Colonic mucosa (tissue), 4 donors: Measurements from ENCODE around the gene MUC7. TPM values are rescaled to one million over a fixed set of nuclear protein-coding genes. Genes with fewer than 3 reads are reported as not detected.

ENCODE experiments used
- DNase-seq: peaks from one replicate; pipeline ENCODE4 v3.0.0-alpha.2; 2020
- H3K27ac ChIP-seq: fragments of 200-600 bp; one replicate; pipeline ENCODE4 v1.8.0; 2021
- H3K27me3 ChIP-seq: fragments of 200-600 bp; one replicate; pipeline ENCODE4 v1.8.0; 2021
- H3K36me3 ChIP-seq: fragments of 200-600 bp; one replicate; pipeline ENCODE4 v1.8.0; 2021
- H3K4me1 ChIP-seq: fragments of 200-600 bp; one replicate; pipeline ENCODE4 v1.8.0; 2021; ENCODE audit warnings: mild to moderate bottlenecking
- H3K4me3 ChIP-seq: fragments of 200-600 bp; one replicate; pipeline ENCODE4 v1.8.0; 2021
- H3K9ac ChIP-seq, 2 donors: one replicate each; pipeline ENCODE4 v1.7.0; 2013; ENCODE audit warnings: control low read depth in 2 of 2, low read depth in 2 of 2, low read length in 2 of 2
- H3K9me3 ChIP-seq: fragments of 200-600 bp; one replicate; pipeline ENCODE4 v1.8.0; 2021
- intact Hi-C: fragments of 100-400 bp; cut with DNase I; formaldehyde crosslinking; loops from one replicate; pipeline ENCODE4 v1.14.1; 2022
- total RNA-seq, 2 donors: library from RNA; stranded (reverse); fragmentation: NEBNext Ultra II Directional in 1 of 2; extraction: Animal tissue kit (Norgen Biotek cat#: 25700) in 1 of 2; gene quantifications; one replicate each; pipeline ENCODE4 v1.2.1, GENCODE V29; 2021
- TF ChIP-seq, protein P1 (sequence below): fragments of 200-600 bp; IDR thresholded peaks from one replicate; pipeline ENCODE4 v1.8.0; 2022; ENCODE audit warnings: antibody characterized with exemption, mild to moderate bottlenecking
- donor health status: healthy.
- donor health status: DM: no; HTN: no; CAD: no.
- donor health status: DM: no; HTN: no; CAD: no.

Gene MUC7
- total RNA-seq, 2 donors from 2014 or later: not detected

DNA sequence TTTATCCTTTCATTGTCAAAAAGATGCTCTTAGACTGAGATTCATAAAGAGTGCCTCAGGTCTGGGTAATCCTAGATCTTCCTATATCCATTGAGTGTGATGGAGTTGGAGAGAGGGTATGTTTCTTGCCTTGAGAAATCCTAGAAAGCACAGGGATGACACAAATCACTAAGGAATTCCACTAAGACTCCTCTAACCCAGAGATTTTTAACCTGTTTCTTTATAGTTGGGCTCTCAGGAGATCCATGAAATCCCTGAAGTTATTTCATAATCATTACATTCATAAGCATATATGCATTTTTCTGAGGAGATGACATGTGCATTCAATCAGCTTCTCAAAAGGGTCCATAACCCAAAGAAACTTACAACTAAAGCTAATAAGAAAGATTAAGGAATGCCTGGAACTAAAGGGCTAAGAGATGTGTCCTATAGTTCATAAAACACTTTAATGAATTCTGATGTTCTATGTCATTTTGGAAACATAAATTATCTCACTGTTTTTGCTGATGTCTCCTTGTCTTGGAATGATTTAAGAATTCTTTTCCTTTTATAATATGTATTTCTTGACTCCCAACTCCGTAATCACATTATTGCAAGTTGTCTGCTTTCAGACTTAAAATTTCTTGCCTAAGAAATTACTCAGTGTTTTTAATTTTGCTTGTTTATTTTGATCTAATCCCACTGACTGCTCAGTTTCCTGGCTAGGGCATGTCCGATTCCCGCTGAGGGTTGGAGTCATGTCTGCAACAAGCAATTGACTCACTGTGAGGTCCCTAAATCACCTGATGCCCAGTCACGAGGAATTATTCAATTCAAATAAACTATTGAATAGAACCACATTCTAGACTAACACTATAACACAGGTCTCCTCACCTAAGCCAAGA is 43.6 kb downstream of the MUC7 start:
- Histone ChIP-seq H3K4me3 (no peak overlapping the region), H3K27ac (no peak overlapping the region), H3K9ac (no peak overlapping the region), H3K4me1 (no peaks in the 10 kb centered on the region), H3K36me3 (no peaks in the 10 kb centered on the region), H3K27me3 (no peaks in the 10 kb centered on the region), H3K9me3 (no peaks in the 10 kb centered on the region)
- no peak for DNase-seq
- intact Hi-C loops: no loop called here
- TF ChIP-seq, protein P1, sequence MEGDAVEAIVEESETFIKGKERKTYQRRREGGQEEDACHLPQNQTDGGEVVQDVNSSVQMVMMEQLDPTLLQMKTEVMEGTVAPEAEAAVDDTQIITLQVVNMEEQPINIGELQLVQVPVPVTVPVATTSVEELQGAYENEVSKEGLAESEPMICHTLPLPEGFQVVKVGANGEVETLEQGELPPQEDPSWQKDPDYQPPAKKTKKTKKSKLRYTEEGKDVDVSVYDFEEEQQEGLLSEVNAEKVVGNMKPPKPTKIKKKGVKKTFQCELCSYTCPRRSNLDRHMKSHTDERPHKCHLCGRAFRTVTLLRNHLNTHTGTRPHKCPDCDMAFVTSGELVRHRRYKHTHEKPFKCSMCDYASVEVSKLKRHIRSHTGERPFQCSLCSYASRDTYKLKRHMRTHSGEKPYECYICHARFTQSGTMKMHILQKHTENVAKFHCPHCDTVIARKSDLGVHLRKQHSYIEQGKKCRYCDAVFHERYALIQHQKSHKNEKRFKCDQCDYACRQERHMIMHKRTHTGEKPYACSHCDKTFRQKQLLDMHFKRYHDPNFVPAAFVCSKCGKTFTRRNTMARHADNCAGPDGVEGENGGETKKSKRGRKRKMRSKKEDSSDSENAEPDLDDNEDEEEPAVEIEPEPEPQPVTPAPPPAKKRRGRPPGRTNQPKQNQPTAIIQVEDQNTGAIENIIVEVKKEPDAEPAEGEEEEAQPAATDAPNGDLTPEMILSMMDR: no peak

DNA sequence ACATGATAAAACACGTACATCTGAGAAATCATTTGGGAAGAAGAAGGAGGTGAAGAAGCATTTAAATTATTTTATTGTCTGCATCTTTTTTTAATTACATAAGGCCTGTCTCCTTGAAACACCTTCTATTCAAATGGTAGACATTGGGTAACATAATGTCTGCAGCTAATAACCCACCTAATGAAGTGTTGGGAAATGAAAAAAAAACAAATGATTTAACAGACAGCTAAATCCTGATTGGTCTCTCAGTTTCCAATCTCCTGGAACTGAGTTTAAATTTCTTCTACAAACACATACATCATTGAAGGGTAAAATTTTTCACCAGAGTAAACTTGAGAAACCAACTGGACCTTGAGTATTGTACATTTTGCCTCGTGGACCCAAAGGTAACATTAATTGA is 46.3 kb downstream of the MUC7 start, which contains the start of gene AMTN:
Gene AMTN (plus strand): TSS at position 301 of the 400 bp plus-strand sequence. CDS start 209 bp downstream, outside the sequence.
- Histone ChIP-seq H3K27me3 (no peaks in the 10 kb centered on the region), H3K36me3 (no peaks in the 10 kb centered on the region), H3K9ac (no peak within 1 kb of the TSS), H3K4me1 (no peaks in the 10 kb centered on the region), H3K9me3 (no peaks in the 10 kb centered on the region), H3K4me3 (no peak within 1 kb of the TSS), H3K27ac (no peak within 1 kb of the TSS)
- intact Hi-C loops: no loop called here
- TF ChIP-seq, protein P1: no peak
- no peak for DNase-seq

DNA sequence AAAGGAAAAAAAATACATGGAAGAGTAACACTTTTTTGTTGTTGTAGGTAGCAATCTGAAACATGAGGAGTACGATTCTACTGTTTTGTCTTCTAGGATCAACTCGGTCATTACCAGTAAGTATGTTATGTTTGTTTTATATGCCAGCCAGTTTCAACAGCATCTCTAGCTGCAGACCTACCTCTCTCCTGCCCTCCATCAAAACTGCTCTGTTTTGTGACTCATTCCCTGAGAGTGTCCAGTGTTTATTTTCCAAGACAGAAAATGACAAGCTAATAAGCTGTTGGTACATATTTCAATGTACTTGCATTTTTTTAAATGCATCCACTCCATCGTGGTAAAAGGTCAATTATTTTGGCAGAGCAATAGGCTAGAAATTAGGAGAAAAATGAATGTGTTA is 46.7 kb downstream of the MUC7 start:
- Histone ChIP-seq H3K36me3 (no peaks in the 10 kb centered on the region), H3K9me3 (no peaks in the 10 kb centered on the region), H3K4me3 (no peak overlapping the region), H3K27ac (no peak overlapping the region), H3K9ac (no peak overlapping the region), H3K27me3 (no peaks in the 10 kb centered on the region), H3K4me1 (no peaks in the 10 kb centered on the region)
- TF ChIP-seq, protein P1: no peak
- intact Hi-C loops: no loop called here
- DNase-seq: no peak

DNA sequence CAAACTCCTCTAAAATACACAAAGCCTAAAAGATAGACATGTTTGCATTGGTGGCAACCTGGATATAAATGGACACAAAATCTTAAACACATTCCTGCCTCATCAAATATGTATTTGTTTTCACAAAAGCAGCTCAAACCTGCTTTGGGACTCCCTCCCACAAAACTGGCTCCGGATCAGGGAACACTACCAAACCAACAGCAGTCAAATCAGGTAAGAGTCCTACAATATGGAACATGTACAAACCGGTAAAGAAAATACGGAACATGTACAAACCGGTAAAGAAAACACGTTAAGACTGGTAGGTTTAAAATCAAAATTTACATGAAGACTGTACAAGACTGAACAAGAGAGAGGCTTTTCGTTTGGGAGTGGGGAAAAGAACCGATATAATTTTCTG is 50.6 kb downstream of the MUC7 start:
- intact Hi-C loops: no loop called here
- Histone ChIP-seq H3K4me3 (no peak overlapping the region), H3K27me3 (no peaks in the 10 kb centered on the region), H3K9me3 (no peaks in the 10 kb centered on the region), H3K27ac (no peak overlapping the region), H3K9ac (no peak overlapping the region), H3K4me1 (no peaks in the 10 kb centered on the region), H3K36me3 (no peaks in the 10 kb centered on the region)
- TF ChIP-seq, protein P1: no peak
- no peak for DNase-seq

DNA sequence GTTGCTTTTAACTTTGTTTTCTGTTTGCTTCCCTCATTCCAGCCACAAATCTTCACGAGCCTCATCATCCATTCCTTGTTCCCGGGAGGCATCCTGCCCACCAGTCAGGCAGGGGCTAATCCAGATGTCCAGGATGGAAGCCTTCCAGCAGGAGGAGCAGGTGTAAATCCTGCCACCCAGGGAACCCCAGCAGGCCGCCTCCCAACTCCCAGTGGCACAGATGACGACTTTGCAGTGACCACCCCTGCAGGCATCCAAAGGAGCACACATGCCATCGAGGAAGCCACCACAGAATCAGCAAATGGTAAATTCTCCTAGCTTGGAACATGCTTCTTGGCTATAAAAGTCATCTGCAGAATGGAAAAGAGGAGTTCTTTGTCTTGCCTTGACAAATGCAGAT is 59.0 kb downstream of the MUC7 start:
- no peaks in the 10 kb centered on the region for H3K4me1 ChIP-seq
- no peak overlapping the region for H3K9ac ChIP-seq
- no peaks in the 10 kb centered on the region for H3K27me3 ChIP-seq
- intact Hi-C loops: no loop called here
- H3K36me3 ChIP-seq: no peaks in the 10 kb centered on the region
- no peak overlapping the region for H3K4me3 ChIP-seq
- H3K9me3 ChIP-seq: no peaks in the 10 kb centered on the region
- TF ChIP-seq, protein P1: no peak
- DNase-seq: no peak
- no peak overlapping the region for H3K27ac ChIP-seq
